ENCODE data around the gene MDH2.

GRCh38 chr7:76077435-76077834, 29.5 kb downstream of the MDH2 start:
- no peak for TF ChIP-seq CTCF (IDR thresholded peaks at IDR 0.05)
- TF ChIP-seq POLR2A (IDR thresholded peaks at IDR 0.05) = no peak
- TF ChIP-seq POLR2AphosphoS5 (IDR thresholded peaks at IDR 0.05) = no peak

Measured in suprapubic skin (tissue), 4 donors.